ENCODE results near the gene HOXC6.

HOXC6 gene

GRCh38 chr12:54028314-54029201, at the start of gene HOXC6 (continued):
- TF ChIP-seq ZNF518A (tag by site-specific recombination; conservative IDR thresholded peaks at IDR 0.05; ENCODE audit: low read depth) = no peak
- TF ChIP-seq OSR2 (tag by site-specific recombination; IDR thresholded peaks at IDR 0.05) = peak; percentile 93
- no peak for TF ChIP-seq GLI4 (tag by site-specific recombination; IDR thresholded peaks at IDR 0.05)
- no peak; the same call in 1 of the 2 replicates for TF ChIP-seq ZNF660 (tag by site-specific recombination; IDR thresholded peaks at IDR 0.05)
- no peak for TF ChIP-seq ZNF280D (tag by site-specific recombination; IDR thresholded peaks at IDR 0.05)
- TF ChIP-seq TRIM28 (IDR thresholded peaks at IDR 0.05; ENCODE audit: borderline replicate concordance, low read length) = peak; percentile 22; the same call in 1 of the 2 replicates
- peak; percentile 53; the same call in 1 of the 2 replicates for TF ChIP-seq BCL11A (tag by site-specific recombination; IDR thresholded peaks at IDR 0.05; ENCODE audit: low read depth)
- TF ChIP-seq ZNF639 (tag by site-specific recombination; IDR thresholded peaks at IDR 0.05) = no peak
- TF ChIP-seq ZNF521 (tag by site-specific recombination; IDR thresholded peaks at IDR 0.05) = no peak
- TF ChIP-seq ZNF292 (tag by site-specific recombination; IDR thresholded peaks at IDR 0.05; ENCODE audit: borderline replicate concordance, low read depth) = no peak
- TF ChIP-seq INSM2 (tag by site-specific recombination; IDR thresholded peaks at IDR 0.05) = no peak
- TF ChIP-seq ZNF133 (tag by site-specific recombination; IDR thresholded peaks at IDR 0.05) = no peak
- no peak for TF ChIP-seq SALL2 (tag by site-specific recombination; IDR thresholded peaks at IDR 0.05; ENCODE audit: borderline replicate concordance)
- no peak for TF ChIP-seq ZNF830 (tag by site-specific recombination; IDR thresholded peaks at IDR 0.05; ENCODE audit: low read depth)
- no peak for TF ChIP-seq ZNF404 (tag by site-specific recombination; IDR thresholded peaks at IDR 0.05)
- no peak for TF ChIP-seq ZNF768 (tag by site-specific recombination; IDR thresholded peaks at IDR 0.05)
- no peak for TF ChIP-seq GLI2 (tag by site-specific recombination; IDR thresholded peaks at IDR 0.05; ENCODE audit: borderline replicate concordance, low read depth)
- peak; percentile 84 for TF ChIP-seq ZNF335 (tag by site-specific recombination; conservative IDR thresholded peaks at IDR 0.05)
- no peak for TF ChIP-seq MEIS1 (CRISPR knock-in tag; IDR thresholded peaks at IDR 0.05; ENCODE audit: borderline replicate concordance)
- TF ChIP-seq ZNF214 (tag by site-specific recombination; IDR thresholded peaks at IDR 0.05; ENCODE audit: borderline replicate concordance) = no peak
- 0 out of 2 replicates have a peak, but pooled peaks have one; percentile 19 for TF ChIP-seq KLF16 (tag by site-specific recombination; IDR thresholded peaks at IDR 0.05)
- TF ChIP-seq ZBTB8A (tag by site-specific recombination; IDR thresholded peaks at IDR 0.05) = peak; percentile 88
- TF ChIP-seq KLF1 (tag by site-specific recombination; IDR thresholded peaks at IDR 0.05) = peak; percentile 30; the same call in 1 of the 2 replicates
- no peak for TF ChIP-seq ZNF677 (tag by site-specific recombination; IDR thresholded peaks at IDR 0.05)
- no peak for TF ChIP-seq ZNF837 (tag by site-specific recombination; IDR thresholded peaks at IDR 0.05)
- no peak for TF ChIP-seq ZNF433 (tag by site-specific recombination; IDR thresholded peaks at IDR 0.05; ENCODE audit: low read depth)
- no peak for TF ChIP-seq HOXA7 (CRISPR knock-in tag; IDR thresholded peaks at IDR 0.05; ENCODE audit: borderline replicate concordance)
- peak; percentile 18; the same call in 1 of the 2 replicates for TF ChIP-seq PRDM1 (tag by site-specific recombination; IDR thresholded peaks at IDR 0.05)
- peak; percentile 56 for TF ChIP-seq MZF1 (tag by site-specific recombination; IDR thresholded peaks at IDR 0.05; ENCODE audit: borderline replicate concordance)
